GM21717 (cell line): ENCODE results near the gene GCK.

Experiments used
- ATAC-seq: cut with Tn5 transposase; IDR thresholded peaks from one replicate; pipeline ENCODE4 v1.9.1; 2021; ENCODE audit warnings: mild to moderate bottlenecking, moderate library complexity; ENCODE audit not compliant: unreplicated experiment

Gene GCK

GRCh38 chr7:44108768-44109750 lies 80.2 kb downstream of the GCK start:
- ATAC-seq: no peak

GRCh38 chr7:44107961-44108767 lies 81.1 kb downstream of the GCK start:
- ATAC-seq: no peak

- no peak for ATAC-seq
Measured at GRCh38 chr7:44107116-44107960, 81.9 kb downstream of the GCK start.

GRCh38 chr7:44106311-44107065 lies 82.8 kb downstream of the GCK start:
- no peak for ATAC-seq

- ATAC-seq: no peak
Measured at GRCh38 chr7:44105832-44106231, 83.4 kb downstream of the GCK start.

GRCh38 chr7:44104860-44105771 lies 84.1 kb downstream of the GCK start:
- no peak for ATAC-seq

GRCh38 chr7:44103923-44104859 lies 85.0 kb downstream of the GCK start, which contains the start of gene AEBP1:
TSS of gene AEBP1 (plus strand) at chr7:44104345. CDS start at chr7:44104666, 321 bp downstream.
- no peak for ATAC-seq

GRCh38 chr7:44103566-44103922 lies 85.7 kb downstream of the GCK start:
- no peak for ATAC-seq

GRCh38 chr7:44102846-44103565 lies 86.2 kb downstream of the GCK start:
- no peak for ATAC-seq

- no peak for ATAC-seq
Measured at GRCh38 chr7:44101966-44102845, 87.0 kb downstream of the GCK start.

- no peak for ATAC-seq
Measured at GRCh38 chr7:44101303-44101965, 87.8 kb downstream of the GCK start.

- no peak for ATAC-seq
Measured at GRCh38 chr7:44100458-44101302, 88.6 kb downstream of the GCK start.

- ATAC-seq: no peak
Measured at GRCh38 chr7:44099669-44100068, 89.6 kb downstream of the GCK start.

- ATAC-seq: no peak
Measured at GRCh38 chr7:44098092-44099068, 90.9 kb downstream of the GCK start.
